AG09309 (cell line): ENCODE measurements around the gene EIF2S3.
A peak's percentile ranks its signal among the peaks of the same experiment; 100 is the strongest.
"Not testable (repeated sequence)": the region's sequence is repeated elsewhere in the genome, so short reads cannot be mapped to it uniquely, and the experiment has no call there.

Experiments used
- DNase-seq: peaks from one replicate; pipeline ENCODE4 v3.0.0-alpha.2; 2010; ENCODE audit warnings: low read depth
- H3K4me3 ChIP-seq: 2 replicates; pipeline ENCODE4 v1.5.1; 2011; ENCODE audit warnings: mild to moderate bottlenecking, low read depth, low read length, moderate library complexity; ENCODE audit not compliant: control insufficient read depth
- CTCF ChIP-seq: IDR thresholded peaks from 2 replicates; pipeline ENCODE4 v1.5.1; 2011; ENCODE audit warnings: mild to moderate bottlenecking, low read depth, low read length, inconsistent platforms; ENCODE audit not compliant: insufficient read depth, control insufficient read depth; ENCODE audit errors: missing control alignments

Gene EIF2S3

GRCh38 chrX:24037729-24038128 is 17.0 kb upstream of the EIF2S3 start:
- TF ChIP-seq CTCF: no peak
- no peak for DNase-seq
- H3K4me3 ChIP-seq: no peak overlapping the region

- not testable (repeated sequence) for H3K4me3 ChIP-seq, DNase-seq
Observed at GRCh38 chrX:24046060-24046459, 8.7 kb upstream of the EIF2S3 start.

GRCh38 chrX:24049643-24050042 is 5.1 kb upstream of the EIF2S3 start:
- DNase-seq: not testable (repeated sequence)

GRCh38 chrX:24050522-24051318 is 4.0 kb upstream of the EIF2S3 start:
- DNase-seq, H3K4me3 ChIP-seq: not testable (repeated sequence)

More at GRCh38 chrX:24049643-24050042, 5.1 kb upstream of the EIF2S3 start:
- not testable (repeated sequence) for H3K4me3 ChIP-seq

- no peak for TF ChIP-seq CTCF
- H3K4me3 ChIP-seq: peak overlapping the region; percentile 100
- no peak for DNase-seq
Observed at GRCh38 chrX:24055043-24055356, 244 bp downstream of the EIF2S3 start.

GRCh38 chrX:24063488-24063887 is 8.7 kb downstream of the EIF2S3 start:
- DNase-seq: no peak
- TF ChIP-seq CTCF: no peak
- H3K4me3 ChIP-seq: no peak overlapping the region

- H3K4me3 ChIP-seq: no peak overlapping the region
- TF ChIP-seq CTCF: no peak
- DNase-seq: no peak
Observed at GRCh38 chrX:24069877-24070276, 15.1 kb downstream of the EIF2S3 start.

- H3K4me3 ChIP-seq: no peak overlapping the region
- DNase-seq: no peak
- TF ChIP-seq CTCF: no peak
Observed at GRCh38 chrX:24079411-24079810, 24.7 kb downstream of the EIF2S3 start.

GRCh38 chrX:24080245-24080644 is 25.5 kb downstream of the EIF2S3 start:
- not testable (repeated sequence) for DNase-seq, H3K4me3 ChIP-seq
